ENCODE data around the gene METAP1. TPM values are rescaled to one million over a fixed set of nuclear protein-coding genes. Genes with fewer than 3 reads are reported as not detected.
A peak's percentile ranks its signal among the peaks of the same experiment; 100 is the strongest.

METAP1 gene
- total and polyA plus RNA-seq, 2 of the 4 experiments (the other 2 are of a cell fraction): 43.7 to 47.9 TPM

DNA sequence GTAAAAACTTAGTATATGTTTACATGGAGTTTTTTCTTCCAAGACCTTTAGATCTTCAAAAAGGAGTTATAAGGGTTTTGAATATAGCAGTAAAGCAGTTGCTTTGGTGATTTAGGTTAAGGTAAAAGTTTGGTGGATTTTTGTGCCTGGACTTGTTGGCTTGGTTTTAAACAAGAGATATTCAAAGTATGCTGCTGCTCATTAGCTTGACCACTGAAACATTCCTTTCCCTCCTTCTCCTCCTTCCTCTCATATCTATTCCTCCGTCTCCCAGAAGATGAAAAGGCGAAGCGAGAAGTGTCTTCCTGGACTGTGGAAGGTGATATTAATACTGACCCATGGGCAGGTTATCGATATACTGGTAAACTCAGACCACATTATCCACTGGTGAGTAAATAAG lies 38.4 kb downstream of the METAP1 start:
- Histone ChIP-seq H3K4me3 (ENCODE audit: insufficient read depth, low read depth, low read length) (no peak overlapping the region), H4K20me1 (ENCODE audit: insufficient read depth, low read length) (no peaks in the 10 kb centered on the region), H4K8ac (ENCODE audit: low read depth in 2 of 2, low read length in 2 of 2) (no peak overlapping the region), H3K4me1 (ENCODE audit: control insufficient read depth, insufficient read depth, low read length) (no peaks in the 10 kb centered on the region), H3K4me2 (ENCODE audit: low read depth, low read length) (no peak overlapping the region), H2BK20ac (ENCODE audit: low read depth, low read length) (no peak overlapping the region), H3K56ac (ENCODE audit: extremely low read depth, insufficient read depth, low read length) (no peak overlapping the region), H3K36me3 (ENCODE audit: control insufficient read depth, insufficient read depth, low read length) (peaks cover 2% of the 10 kb centered on the region; the same call in 1 of the 2 replicates), H2AFZ (replicated peaks; ENCODE audit: low read length, poor library complexity) (no peak overlapping the region), H3K9me3 (ENCODE audit: control insufficient read depth, insufficient read depth, low read length) (no peaks in the 10 kb centered on the region), H3K9ac (ENCODE audit: low read depth, low read length) (no peak overlapping the region), H2BK120ac (ENCODE audit: low read depth, low read length) (no peak overlapping the region), H2AK9ac (replicated peaks; ENCODE audit: low read depth, low read length, poor library complexity) (no peak overlapping the region), H3K18ac (ENCODE audit: low read depth, low read length) (no peak overlapping the region), H4K91ac (ENCODE audit: insufficient read depth, low read depth, low read length) (no peak overlapping the region), H3K79me1 (ENCODE audit: low read depth in 1 of 2, low read length in 2 of 2) (peaks cover 25 to 40% of the 10 kb centered on the region in 2 experiments), H3K14ac (replicated peaks; ENCODE audit: low read depth, low read length) (no peak overlapping the region), H3K27ac (ENCODE audit: insufficient read depth, low read length) (no peak overlapping the region), H3K23ac (ENCODE audit: low read depth, low read length) (no peak overlapping the region), H3K9me1 (ENCODE audit: insufficient read depth, low read length) (0 out of 2 replicates have a peak, but pooled peaks cover 3% of the 10 kb centered on the region), H2AK5ac (ENCODE audit: low read depth, low read length) (no peak overlapping the region), H3K4ac (ENCODE audit: low read depth, low read length) (no peak overlapping the region), H3K27me3 (ENCODE audit: control insufficient read depth, insufficient read depth, low read length) (no peaks in the 10 kb centered on the region), H4K5ac (ENCODE audit: low read depth, low read length) (no peak overlapping the region), H2BK15ac (ENCODE audit: low read depth, low read length) (no peak overlapping the region), H2BK5ac (ENCODE audit: low read depth, low read length, poor library complexity, severe bottlenecking) (peak overlapping the region; percentile 36)
- in situ Hi-C loops (cut with MboI; ENCODE audit: low sequenced_read_pairs): no loop called here
- DNase-seq (peak; percentile 19), ATAC-seq (ENCODE audit: low read depth) (0 out of 2 replicates have a peak, but pooled peaks have one; percentile 37)
- intact Hi-C loops (cut with micrococcal nuclease): no loop called here
- BruUV-seq (replicated peaks): no TSS peak
- no CpG with 5 or more reads among the region's 4 CpGs for WGBS, 2 experiments (ENCODE audit: extremely low coverage in 2 of 2, insufficient read length in 1 of 2)
- ChIA-PET CTCF (interaction anchor here (0.6 to 0.7 kb wide), 2 partner anchors 338 to 409 kb away, joined by 3 read pairs; no protein-coding TSS in a partner anchor), POLR2A (ENCODE audit: unreplicated experiment) (no interaction called here)
- TF ChIP-seq CHD1 (IDR thresholded peaks at IDR 0.05; ENCODE audit: low read depth, low read length) (no peak), MXI1 (IDR thresholded peaks at IDR 0.05; ENCODE audit: borderline replicate concordance, low read depth, low read length) (no peak), NFE2L2 (IDR thresholded peaks at IDR 0.05; ENCODE audit: low read depth, low read length) (no peak), POLR2A (IDR thresholded peaks at IDR 0.05; ENCODE audit: low read depth, low read length) (no peak), MAFK (IDR thresholded peaks at IDR 0.05; ENCODE audit: low read depth, low read length) (no peak), RAD21 (IDR thresholded peaks at IDR 0.05; ENCODE audit: low read length) (no peak), FOS (IDR thresholded peaks at IDR 0.05; ENCODE audit: low read depth, low read length) (no peak), RFX5 (IDR thresholded peaks at IDR 0.05; ENCODE audit: low read depth, low read length) (no peak), SMC3 (IDR thresholded peaks at IDR 0.05; ENCODE audit: low read depth, low read length) (no peak), MAZ (IDR thresholded peaks at IDR 0.05; ENCODE audit: borderline replicate concordance, low read depth, low read length) (no peak), BHLHE40 (IDR thresholded peaks at IDR 0.05; ENCODE audit: low read depth, low read length) (no peak), CEBPB (IDR thresholded peaks at IDR 0.05; ENCODE audit: low read depth, low read length) (no peak), RCOR1 (IDR thresholded peaks at IDR 0.05; ENCODE audit: insufficient replicate concordance, low read length) (no peak)
- TF ChIP-seq, protein P1, sequence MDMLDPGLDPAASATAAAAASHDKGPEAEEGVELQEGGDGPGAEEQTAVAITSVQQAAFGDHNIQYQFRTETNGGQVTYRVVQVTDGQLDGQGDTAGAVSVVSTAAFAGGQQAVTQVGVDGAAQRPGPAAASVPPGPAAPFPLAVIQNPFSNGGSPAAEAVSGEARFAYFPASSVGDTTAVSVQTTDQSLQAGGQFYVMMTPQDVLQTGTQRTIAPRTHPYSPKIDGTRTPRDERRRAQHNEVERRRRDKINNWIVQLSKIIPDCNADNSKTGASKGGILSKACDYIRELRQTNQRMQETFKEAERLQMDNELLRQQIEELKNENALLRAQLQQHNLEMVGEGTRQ (IDR thresholded peaks at IDR 0.05; ENCODE audit: low read depth, low read length): no peak
- TF ChIP-seq, protein P2, sequence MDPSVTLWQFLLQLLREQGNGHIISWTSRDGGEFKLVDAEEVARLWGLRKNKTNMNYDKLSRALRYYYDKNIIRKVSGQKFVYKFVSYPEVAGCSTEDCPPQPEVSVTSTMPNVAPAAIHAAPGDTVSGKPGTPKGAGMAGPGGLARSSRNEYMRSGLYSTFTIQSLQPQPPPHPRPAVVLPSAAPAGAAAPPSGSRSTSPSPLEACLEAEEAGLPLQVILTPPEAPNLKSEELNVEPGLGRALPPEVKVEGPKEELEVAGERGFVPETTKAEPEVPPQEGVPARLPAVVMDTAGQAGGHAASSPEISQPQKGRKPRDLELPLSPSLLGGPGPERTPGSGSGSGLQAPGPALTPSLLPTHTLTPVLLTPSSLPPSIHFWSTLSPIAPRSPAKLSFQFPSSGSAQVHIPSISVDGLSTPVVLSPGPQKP (IDR thresholded peaks at IDR 0.05; ENCODE audit: borderline replicate concordance, low read depth, low read length): no peak
- TF ChIP-seq, protein P3, sequence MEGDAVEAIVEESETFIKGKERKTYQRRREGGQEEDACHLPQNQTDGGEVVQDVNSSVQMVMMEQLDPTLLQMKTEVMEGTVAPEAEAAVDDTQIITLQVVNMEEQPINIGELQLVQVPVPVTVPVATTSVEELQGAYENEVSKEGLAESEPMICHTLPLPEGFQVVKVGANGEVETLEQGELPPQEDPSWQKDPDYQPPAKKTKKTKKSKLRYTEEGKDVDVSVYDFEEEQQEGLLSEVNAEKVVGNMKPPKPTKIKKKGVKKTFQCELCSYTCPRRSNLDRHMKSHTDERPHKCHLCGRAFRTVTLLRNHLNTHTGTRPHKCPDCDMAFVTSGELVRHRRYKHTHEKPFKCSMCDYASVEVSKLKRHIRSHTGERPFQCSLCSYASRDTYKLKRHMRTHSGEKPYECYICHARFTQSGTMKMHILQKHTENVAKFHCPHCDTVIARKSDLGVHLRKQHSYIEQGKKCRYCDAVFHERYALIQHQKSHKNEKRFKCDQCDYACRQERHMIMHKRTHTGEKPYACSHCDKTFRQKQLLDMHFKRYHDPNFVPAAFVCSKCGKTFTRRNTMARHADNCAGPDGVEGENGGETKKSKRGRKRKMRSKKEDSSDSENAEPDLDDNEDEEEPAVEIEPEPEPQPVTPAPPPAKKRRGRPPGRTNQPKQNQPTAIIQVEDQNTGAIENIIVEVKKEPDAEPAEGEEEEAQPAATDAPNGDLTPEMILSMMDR (conservative IDR thresholded peaks at IDR 0.05; ENCODE audit: low read depth, low read length): no peak
- dilution Hi-C loops (cut with HindIII; ENCODE audit: low sequenced_read_pairs, unreplicated experiment): no loop called here
